Transverse colon (tissue), 4 donors: ENCODE results near the gene EP300.

Source experiments
- POLR2AphosphoS5 ChIP-seq, 3 donors: sonication (generic); formaldehyde crosslinking; IDR thresholded peaks; one replicate each; pipeline ENCODE4 v1.6.1; 2016; ENCODE audit warnings: antibody characterized with exemption in 3 of 3
- TF ChIP-seq, protein P1 (sequence below), 5 experiments: fragments of 200-600 bp in 3 of 5; fragments of 450-650 bp in 2 of 5; sonication (generic) in 3 of 5; IDR thresholded peaks; 1 replicate in 2 of 5; 2 replicates in 3 of 5; pipeline ENCODE4 v1.5.1; 2016 to 2017; ENCODE audit warnings: antibody characterized with exemption in 5 of 5, inconsistent platforms in 3 of 5, mild to moderate bottlenecking in 2 of 5, moderate library complexity in 1 of 5

DNA sequence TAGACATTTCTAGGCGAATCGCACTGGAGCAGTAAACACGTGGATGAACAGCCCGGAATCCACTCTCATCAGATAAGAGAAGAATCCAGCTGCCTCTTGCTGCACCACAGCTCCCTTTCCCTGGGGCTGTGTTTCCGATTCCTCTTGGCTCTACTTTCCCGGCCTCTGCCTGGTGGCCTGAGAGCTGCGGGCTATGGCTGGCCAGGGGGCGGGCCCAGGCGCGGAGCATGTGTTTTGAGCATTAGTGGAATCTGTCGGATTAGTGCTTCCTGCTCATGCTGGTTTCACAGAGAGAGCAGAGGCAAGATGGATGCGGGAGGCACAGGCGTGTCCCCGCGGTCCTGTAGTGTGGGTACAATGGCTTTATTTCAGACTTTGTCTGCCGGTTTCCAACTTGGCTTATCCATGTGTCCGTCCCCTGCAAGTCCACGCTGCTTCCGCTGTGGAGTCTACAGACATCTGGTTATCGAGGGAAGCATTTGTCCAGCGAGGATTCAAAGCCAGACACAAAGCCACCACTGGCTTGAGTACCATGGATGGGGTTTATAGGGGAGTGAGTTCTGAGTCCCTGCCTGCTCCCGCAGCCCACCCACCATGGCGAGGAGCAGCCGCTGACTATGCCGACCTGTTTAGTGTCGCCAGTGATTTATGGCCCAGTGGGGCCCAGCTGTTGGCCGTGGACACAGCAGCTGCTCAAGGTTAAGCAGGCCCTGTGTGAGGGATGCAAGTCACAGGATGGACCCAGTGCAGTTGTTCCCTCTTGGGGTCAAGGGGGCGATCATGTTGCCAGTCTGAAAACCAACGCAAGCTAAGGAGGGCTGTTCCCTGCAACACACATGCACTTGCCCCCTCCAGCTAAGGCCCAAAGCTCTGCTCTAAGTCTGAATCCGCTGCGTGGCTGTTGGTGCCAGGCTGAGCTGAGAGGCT is 43.3 kb upstream of the EP300 start:
- TF ChIP-seq POLR2AphosphoS5 (IDR thresholded peaks at IDR 0.05) = no peak
- TF ChIP-seq, protein P1, sequence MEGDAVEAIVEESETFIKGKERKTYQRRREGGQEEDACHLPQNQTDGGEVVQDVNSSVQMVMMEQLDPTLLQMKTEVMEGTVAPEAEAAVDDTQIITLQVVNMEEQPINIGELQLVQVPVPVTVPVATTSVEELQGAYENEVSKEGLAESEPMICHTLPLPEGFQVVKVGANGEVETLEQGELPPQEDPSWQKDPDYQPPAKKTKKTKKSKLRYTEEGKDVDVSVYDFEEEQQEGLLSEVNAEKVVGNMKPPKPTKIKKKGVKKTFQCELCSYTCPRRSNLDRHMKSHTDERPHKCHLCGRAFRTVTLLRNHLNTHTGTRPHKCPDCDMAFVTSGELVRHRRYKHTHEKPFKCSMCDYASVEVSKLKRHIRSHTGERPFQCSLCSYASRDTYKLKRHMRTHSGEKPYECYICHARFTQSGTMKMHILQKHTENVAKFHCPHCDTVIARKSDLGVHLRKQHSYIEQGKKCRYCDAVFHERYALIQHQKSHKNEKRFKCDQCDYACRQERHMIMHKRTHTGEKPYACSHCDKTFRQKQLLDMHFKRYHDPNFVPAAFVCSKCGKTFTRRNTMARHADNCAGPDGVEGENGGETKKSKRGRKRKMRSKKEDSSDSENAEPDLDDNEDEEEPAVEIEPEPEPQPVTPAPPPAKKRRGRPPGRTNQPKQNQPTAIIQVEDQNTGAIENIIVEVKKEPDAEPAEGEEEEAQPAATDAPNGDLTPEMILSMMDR (IDR thresholded peaks at IDR 0.05) = no peak
